ENCODE data around the gene GBX1. TPM values are rescaled to one million over a fixed set of nuclear protein-coding genes. Genes with fewer than 3 reads are reported as not detected.

The GBX1 gene
- total RNA-seq, 1 donor from 2014 or later = not detected

DNA sequence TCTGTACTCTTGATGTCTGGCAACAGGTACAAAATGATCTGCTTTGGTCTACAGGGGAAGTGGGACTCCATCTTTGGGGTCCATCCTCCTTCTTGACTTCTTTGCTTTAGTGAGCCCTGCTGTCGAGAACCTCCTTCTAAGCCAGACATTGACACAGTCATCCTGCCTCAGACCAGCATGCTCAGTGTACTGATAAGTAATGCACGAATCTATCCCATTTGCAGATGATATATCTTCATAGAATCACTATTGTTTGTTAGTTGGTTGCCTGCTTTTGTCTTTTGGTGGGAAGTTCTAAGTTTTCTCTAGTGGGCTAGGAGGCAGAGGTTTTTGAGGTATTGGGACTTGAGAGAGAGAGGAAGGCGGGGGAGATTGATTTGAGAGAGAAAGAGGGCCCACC, 33.9 kb upstream of the GBX1 start:
- TF ChIP-seq, protein P1, sequence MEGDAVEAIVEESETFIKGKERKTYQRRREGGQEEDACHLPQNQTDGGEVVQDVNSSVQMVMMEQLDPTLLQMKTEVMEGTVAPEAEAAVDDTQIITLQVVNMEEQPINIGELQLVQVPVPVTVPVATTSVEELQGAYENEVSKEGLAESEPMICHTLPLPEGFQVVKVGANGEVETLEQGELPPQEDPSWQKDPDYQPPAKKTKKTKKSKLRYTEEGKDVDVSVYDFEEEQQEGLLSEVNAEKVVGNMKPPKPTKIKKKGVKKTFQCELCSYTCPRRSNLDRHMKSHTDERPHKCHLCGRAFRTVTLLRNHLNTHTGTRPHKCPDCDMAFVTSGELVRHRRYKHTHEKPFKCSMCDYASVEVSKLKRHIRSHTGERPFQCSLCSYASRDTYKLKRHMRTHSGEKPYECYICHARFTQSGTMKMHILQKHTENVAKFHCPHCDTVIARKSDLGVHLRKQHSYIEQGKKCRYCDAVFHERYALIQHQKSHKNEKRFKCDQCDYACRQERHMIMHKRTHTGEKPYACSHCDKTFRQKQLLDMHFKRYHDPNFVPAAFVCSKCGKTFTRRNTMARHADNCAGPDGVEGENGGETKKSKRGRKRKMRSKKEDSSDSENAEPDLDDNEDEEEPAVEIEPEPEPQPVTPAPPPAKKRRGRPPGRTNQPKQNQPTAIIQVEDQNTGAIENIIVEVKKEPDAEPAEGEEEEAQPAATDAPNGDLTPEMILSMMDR (IDR thresholded peaks at IDR 0.05) = no peak
- Histone ChIP-seq H3K4me3 (no peak overlapping the region), H3K27ac (no peak overlapping the region), H3K27me3 (ENCODE audit: low read depth) (peaks cover 34% of the 10 kb centered on the region), H3K4me1 (no peaks in the 10 kb centered on the region), H3K36me3 (no peaks in the 10 kb centered on the region), H3K9me3 (no peaks in the 10 kb centered on the region)
- DNase-seq (no peak), ATAC-seq (no peak)
- intact Hi-C loops (cut with DNase I) = no loop called here

DNA sequence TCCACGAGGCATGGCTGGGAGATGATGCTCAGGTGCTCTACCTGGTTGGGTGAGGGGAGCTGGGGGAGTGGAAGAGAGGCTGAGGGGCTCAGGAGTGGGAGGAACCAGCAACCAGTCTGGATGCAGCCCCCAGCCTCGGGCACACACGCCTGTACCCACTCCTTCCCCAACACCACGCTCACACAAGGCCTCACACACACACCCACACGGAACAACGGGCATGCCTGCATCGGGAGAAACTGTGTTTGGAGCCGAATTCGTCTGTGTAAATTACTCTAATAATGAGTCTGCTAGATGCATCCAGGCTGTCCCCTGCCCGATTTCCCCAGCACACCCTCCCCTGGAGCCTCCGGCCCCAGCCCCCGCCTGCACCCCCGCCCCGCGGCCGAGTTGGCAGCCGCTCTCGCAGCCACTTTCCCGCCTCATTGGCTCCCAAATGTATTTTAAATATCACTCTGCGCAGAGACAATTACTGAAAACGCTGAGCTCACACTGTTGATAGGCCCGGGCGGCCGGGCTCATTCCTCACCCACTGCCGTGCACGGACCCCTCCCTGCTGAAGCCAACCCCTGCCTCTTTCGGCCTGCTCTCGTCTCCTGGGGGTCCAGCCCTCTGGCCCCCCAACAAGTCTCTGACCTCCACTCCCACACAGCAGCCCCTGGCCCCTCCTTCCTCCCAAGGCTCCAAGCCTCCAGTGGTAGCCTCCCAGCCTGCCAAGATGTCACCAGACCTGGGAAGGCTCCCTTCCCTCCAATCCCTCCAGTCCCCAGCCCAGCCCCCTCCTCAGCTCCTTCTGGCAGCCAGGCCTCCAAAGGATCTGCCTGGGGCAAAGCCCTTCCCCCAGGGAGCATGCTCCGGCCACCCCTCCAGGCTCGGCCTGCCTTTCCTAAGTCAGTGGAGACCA, 31.7 kb upstream of the GBX1 start:
- H3K27me3 ChIP-seq (ENCODE audit: low read depth) = peaks cover 29% of the 10 kb centered on the region
- TF ChIP-seq, protein P1 (IDR thresholded peaks at IDR 0.05) = no peak
- intact Hi-C loops (cut with DNase I) = no loop called here
- no peak overlapping the region for H3K27ac ChIP-seq
- H3K9me3 ChIP-seq = no peaks in the 10 kb centered on the region
- DNase-seq (no peak), ATAC-seq (no peak)
- no peak overlapping the region for H3K4me3 ChIP-seq
- H3K4me1 ChIP-seq = no peaks in the 10 kb centered on the region
- H3K36me3 ChIP-seq = no peaks in the 10 kb centered on the region

DNA sequence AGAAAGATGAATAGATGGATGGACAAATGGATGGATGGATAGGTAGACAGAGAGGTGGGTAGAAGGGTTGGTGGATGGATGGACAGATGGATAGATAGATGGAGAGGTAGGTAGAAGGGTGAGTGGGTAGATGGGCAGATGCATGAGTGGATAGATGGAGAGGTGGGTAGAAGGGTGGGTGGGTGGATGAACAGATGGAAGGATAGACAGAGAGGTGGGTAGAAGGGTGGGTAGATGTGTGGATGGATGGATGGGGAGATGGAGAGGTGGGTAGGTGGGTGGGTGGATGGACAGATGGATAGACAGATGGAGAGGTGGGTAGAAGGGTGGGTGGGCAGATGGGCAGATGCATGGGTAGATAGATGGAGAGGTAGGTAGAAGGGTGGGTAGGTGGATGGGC, 30.4 kb upstream of the GBX1 start:
- Histone ChIP-seq H3K36me3 (no peaks in the 10 kb centered on the region), H3K4me3 (no peak overlapping the region), H3K9me3 (no peaks in the 10 kb centered on the region), H3K27ac (no peak overlapping the region), H3K4me1 (no peaks in the 10 kb centered on the region), H3K27me3 (ENCODE audit: low read depth) (peaks cover 16% of the 10 kb centered on the region)
- ATAC-seq = no peak
- no peak for DNase-seq
- intact Hi-C loops (cut with DNase I) = no loop called here
- TF ChIP-seq, protein P1 (IDR thresholded peaks at IDR 0.05) = no peak

DNA sequence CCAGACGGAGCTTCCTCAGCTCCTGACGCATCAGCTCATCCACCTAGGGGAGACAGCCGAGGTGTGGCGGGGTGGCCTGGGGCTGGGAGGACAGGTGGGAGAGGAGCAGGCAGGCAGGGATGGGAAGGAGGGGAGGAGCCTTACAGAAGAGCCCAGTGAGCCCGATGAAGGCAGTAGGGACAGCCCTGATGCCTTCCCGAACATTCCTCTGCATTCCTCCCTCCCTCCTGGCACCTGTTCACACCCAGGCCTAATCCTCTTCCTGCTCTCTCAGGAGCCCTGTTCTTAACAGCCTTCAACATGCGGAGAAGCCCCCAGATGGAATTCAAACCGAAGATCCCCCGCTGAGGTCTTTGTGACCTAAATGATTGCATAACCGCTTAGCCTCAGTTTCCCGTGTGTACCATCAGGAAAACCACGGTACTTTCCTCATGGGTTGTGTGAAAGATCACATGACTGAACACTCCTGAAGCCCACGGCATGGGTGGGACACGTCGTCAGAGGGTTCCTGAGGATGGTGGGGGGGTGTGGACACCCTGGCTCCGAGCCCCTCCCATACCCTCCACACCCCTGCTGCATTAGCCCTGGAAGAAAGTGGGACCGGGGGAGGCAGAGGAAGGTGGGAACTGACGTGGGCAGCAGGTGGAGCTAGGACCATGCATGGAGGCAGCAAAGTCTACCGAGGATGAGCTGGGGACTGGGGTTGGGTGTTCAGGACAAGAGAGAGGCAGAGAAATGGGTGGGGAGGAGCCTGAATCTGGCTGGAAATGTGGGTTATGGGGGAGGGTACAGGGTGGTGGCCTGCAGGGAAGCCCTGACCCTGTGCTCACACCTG, 28.3 kb upstream of the GBX1 start:
- no peaks in the 10 kb centered on the region for H3K36me3 ChIP-seq
- intact Hi-C loops (cut with DNase I) = no loop called here
- DNase-seq (no peak), ATAC-seq (no peak)
- H3K4me1 ChIP-seq = no peaks in the 10 kb centered on the region
- peaks cover 22% of the 10 kb centered on the region for H3K27me3 ChIP-seq (ENCODE audit: low read depth)
- H3K9me3 ChIP-seq = no peaks in the 10 kb centered on the region
- no peak overlapping the region for H3K27ac ChIP-seq
- no peak overlapping the region for H3K4me3 ChIP-seq
- TF ChIP-seq, protein P1 (IDR thresholded peaks at IDR 0.05) = no peak

- Histone ChIP-seq H3K36me3 (no peaks in the 10 kb centered on the region), H3K4me1 (no peaks in the 10 kb centered on the region), H3K27me3 (ENCODE audit: low read depth) (peaks cover 16% of the 10 kb centered on the region), H3K9me3 (no peaks in the 10 kb centered on the region), H3K27ac (no peak overlapping the region), H3K4me3 (no peak overlapping the region)
- intact Hi-C loops (cut with DNase I) = no loop called here
- no peak for DNase-seq
- TF ChIP-seq, protein P1 (IDR thresholded peaks at IDR 0.05) = no peak
- ATAC-seq = no peak
These were observed 26.7 kb upstream of the GBX1 start for GRCh38 chr7:151194188-151194587.
